PFSK-1 (cell line): ENCODE measurements around the gene UFM1.

Experiments
- FOXP2 ChIP-seq: optimal IDR thresholded peaks from 2 replicates; pipeline ENCODE3; 2011; ENCODE audit warnings: borderline replicate concordance, control low read depth, inconsistent platforms; ENCODE audit not compliant: insufficient read depth; ENCODE audit errors: extremely low read length, extremely low read depth
- POLR2AphosphoS5 ChIP-seq: IDR thresholded peaks from 2 replicates; pipeline ENCODE4 v1.6.1; 2012; ENCODE audit warnings: low read depth, mild to moderate bottlenecking, control low read depth, low read length, moderate library complexity
- SIN3A ChIP-seq: IDR thresholded peaks from 2 replicates; pipeline ENCODE4 v1.6.1; 2012; ENCODE audit warnings: mild to moderate bottlenecking, low read length, moderate library complexity, borderline replicate concordance; ENCODE audit not compliant: insufficient read depth
- TAF1 ChIP-seq: IDR thresholded peaks from 2 replicates; pipeline ENCODE4 v1.6.1; 2012; ENCODE audit warnings: low read length, control low read depth, borderline replicate concordance; ENCODE audit not compliant: insufficient read depth
- TF ChIP-seq, protein P1 (sequence below), 2 experiments: IDR thresholded peaks; 2 replicates each; pipeline versions ENCODE4 v1.6.1 to v1.8.0; 2011 to 2012; ENCODE audit warnings: low read depth in 2 of 2, low read length in 2 of 2, control low read depth in 1 of 2, inconsistent platforms in 1 of 2, mild to moderate bottlenecking in 1 of 2, moderate library complexity in 1 of 2; ENCODE audit not compliant: insufficient read depth in 1 of 2

UFM1 gene

GRCh38 chr13:38386421-38386820, 36.8 kb downstream of the UFM1 start:
- no peak for TF ChIP-seq POLR2AphosphoS5

DNA sequence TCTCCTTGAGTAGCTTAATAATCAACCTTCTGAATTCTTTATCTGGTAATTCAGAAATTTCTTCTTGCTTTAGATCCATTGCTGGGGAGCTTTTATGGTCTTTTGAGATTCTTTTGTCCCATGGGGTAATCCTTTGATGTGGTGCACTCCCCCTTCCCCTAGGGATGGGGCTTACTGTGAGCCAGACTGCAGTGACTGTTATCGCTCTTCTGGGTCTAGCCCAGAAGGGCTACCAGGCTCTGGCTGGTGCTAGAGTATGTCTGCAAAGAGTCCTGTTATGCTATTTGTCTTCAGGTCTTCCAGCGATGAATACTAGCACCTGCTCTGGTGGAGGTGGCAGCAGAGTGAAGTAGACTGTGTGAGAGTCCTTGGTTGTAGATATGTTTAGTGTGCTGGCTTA, 41.7 kb downstream of the UFM1 start:
- no peak for TF ChIP-seq SIN3A
- TF ChIP-seq POLR2AphosphoS5 = no peak
- TF ChIP-seq TAF1 = no peak

GRCh38 chr13:38394777-38395496, 45.3 kb downstream of the UFM1 start:
- TF ChIP-seq, protein P1, sequence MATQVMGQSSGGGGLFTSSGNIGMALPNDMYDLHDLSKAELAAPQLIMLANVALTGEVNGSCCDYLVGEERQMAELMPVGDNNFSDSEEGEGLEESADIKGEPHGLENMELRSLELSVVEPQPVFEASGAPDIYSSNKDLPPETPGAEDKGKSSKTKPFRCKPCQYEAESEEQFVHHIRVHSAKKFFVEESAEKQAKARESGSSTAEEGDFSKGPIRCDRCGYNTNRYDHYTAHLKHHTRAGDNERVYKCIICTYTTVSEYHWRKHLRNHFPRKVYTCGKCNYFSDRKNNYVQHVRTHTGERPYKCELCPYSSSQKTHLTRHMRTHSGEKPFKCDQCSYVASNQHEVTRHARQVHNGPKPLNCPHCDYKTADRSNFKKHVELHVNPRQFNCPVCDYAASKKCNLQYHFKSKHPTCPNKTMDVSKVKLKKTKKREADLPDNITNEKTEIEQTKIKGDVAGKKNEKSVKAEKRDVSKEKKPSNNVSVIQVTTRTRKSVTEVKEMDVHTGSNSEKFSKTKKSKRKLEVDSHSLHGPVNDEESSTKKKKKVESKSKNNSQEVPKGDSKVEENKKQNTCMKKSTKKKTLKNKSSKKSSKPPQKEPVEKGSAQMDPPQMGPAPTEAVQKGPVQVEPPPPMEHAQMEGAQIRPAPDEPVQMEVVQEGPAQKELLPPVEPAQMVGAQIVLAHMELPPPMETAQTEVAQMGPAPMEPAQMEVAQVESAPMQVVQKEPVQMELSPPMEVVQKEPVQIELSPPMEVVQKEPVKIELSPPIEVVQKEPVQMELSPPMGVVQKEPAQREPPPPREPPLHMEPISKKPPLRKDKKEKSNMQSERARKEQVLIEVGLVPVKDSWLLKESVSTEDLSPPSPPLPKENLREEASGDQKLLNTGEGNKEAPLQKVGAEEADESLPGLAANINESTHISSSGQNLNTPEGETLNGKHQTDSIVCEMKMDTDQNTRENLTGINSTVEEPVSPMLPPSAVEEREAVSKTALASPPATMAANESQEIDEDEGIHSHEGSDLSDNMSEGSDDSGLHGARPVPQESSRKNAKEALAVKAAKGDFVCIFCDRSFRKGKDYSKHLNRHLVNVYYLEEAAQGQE (IDR thresholded peaks at IDR 0.05; ENCODE audit: insufficient read depth in 1 of 2, low read depth in 2 of 2, low read length in 2 of 2) = no peak
- TF ChIP-seq POLR2AphosphoS5 (no peak), SIN3A (no peak), FOXP2 (no peak), TAF1 (no peak)

- TF ChIP-seq POLR2AphosphoS5 (no peak), FOXP2 (no peak), TAF1 (no peak), SIN3A (no peak)
- TF ChIP-seq, protein P1 (IDR thresholded peaks at IDR 0.05; ENCODE audit: insufficient read depth in 1 of 2, low read depth in 2 of 2, low read length in 2 of 2) = no peak
These were observed 45.8 kb downstream of the UFM1 start for GRCh38 chr13:38395497-38395788.

DNA sequence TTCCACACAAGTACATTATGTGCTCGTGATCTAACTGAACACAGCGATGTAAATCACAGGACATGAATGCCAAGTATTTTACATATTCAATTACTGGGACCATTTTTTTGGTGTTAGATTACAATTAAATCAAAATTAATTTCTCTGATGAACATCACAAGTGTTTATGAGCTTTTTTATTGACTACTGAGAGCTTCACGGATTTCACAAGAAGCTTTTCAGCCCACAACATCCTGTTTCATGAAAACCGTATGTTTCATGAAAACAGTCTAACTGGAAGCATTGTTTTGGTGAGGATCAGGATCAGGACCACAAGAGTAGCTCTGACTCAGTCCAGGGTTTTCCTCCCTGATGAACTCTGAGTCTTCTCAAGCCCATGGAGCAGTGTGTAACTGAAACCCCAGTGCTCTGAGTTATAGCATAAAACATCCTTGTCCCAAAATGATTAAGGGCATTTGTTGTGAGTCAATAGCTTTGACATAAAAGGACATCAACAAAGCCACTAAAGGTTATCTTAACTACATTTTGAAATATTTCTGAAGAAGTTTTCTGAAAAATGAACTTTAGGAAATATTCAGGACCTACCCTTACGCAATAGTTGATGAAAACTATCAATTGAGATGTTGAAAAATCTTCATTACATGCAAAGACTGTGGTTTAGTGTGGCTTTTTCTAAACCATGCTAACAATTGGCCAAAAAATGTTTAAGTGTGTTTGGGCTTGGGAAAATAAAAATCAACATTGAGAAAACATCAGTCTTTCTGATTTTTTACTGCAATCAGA, 49.3 kb downstream of the UFM1 start:
- TF ChIP-seq, protein P1 (IDR thresholded peaks at IDR 0.05; ENCODE audit: insufficient read depth in 1 of 2, low read depth in 2 of 2, low read length in 2 of 2) = no peak
- TF ChIP-seq FOXP2 (no peak), SIN3A (no peak), POLR2AphosphoS5 (no peak), TAF1 (no peak)

GRCh38 chr13:38399535-38399934, 49.9 kb downstream of the UFM1 start:
- TF ChIP-seq SIN3A = no peak
- TF ChIP-seq, protein P1 (IDR thresholded peaks at IDR 0.05; ENCODE audit: insufficient read depth in 1 of 2, low read depth in 2 of 2, low read length in 2 of 2) = no peak
- no peak for TF ChIP-seq POLR2AphosphoS5
- no peak for TF ChIP-seq FOXP2
- TF ChIP-seq TAF1 = no peak
